ENCODE results near the gene LRRC4. TPM values are rescaled to one million over a fixed set of nuclear protein-coding genes. Genes with fewer than 3 reads are reported as not detected.

The LRRC4 gene
- total RNA-seq, 1 donor from 2014 or later, result 0.43 TPM

DNA sequence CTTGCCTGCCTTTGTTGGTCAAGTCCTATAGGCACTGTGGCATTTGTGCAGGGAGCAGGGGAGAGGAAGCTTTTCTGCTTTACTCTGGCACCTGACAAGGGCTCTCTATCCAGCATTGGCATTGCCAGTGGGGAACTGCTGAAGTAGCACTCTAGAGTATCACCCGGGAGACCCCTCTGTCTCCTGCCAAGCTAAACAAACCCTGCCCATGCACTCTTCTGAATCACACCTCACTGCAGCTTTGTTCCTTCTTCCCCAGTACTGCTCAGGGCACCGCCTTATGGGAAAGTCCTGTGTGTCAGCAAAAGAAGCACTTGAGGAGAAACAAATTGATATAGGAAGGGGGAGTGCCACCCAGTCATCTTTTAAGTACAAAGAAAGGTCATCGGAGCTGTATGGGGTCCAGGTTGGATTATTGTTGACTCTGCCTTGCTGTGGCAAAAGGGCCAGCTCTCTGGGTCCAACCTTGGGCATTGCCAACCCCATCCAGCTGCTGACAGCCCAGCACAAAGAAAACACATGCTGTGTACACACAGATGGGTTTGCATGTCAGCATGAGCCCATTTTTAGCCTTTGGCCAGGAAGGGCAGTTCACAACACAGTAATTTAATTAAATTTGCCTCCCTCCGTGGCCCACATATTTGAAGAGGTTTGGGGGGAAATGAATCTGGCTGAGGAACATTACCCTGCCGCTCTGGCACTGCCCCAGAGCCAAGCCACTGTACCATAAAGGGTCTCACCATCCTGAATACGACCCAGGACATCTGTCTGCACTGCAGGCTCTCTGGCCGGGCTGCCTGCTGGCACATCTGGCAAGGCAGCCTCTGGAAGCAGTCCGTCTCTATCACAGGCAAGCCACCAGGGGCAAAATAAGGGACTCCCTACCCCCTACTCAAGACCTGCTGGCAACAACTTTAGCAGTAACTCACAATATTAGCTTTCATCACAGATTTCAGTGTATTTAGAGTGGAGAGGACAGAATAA, 13.1 kb downstream of the LRRC4 start:
- intact Hi-C loops (cut with DNase I), result no loop called here
- H3K4me3 ChIP-seq, result no peak overlapping the region
- DNase-seq (ENCODE audit: low spot score in 2 of 2), result no peak
- no peak overlapping the region for H3K27ac ChIP-seq
- peaks cover 0 to 9% of the 10 kb centered on the region in 2 donors for H3K36me3 ChIP-seq
- H3K9me3 ChIP-seq, result no peaks in the 10 kb centered on the region
- H3K27me3 ChIP-seq, result no peaks in the 10 kb centered on the region
- no peaks in the 10 kb centered on the region for H3K4me1 ChIP-seq
- TF ChIP-seq, protein P1, sequence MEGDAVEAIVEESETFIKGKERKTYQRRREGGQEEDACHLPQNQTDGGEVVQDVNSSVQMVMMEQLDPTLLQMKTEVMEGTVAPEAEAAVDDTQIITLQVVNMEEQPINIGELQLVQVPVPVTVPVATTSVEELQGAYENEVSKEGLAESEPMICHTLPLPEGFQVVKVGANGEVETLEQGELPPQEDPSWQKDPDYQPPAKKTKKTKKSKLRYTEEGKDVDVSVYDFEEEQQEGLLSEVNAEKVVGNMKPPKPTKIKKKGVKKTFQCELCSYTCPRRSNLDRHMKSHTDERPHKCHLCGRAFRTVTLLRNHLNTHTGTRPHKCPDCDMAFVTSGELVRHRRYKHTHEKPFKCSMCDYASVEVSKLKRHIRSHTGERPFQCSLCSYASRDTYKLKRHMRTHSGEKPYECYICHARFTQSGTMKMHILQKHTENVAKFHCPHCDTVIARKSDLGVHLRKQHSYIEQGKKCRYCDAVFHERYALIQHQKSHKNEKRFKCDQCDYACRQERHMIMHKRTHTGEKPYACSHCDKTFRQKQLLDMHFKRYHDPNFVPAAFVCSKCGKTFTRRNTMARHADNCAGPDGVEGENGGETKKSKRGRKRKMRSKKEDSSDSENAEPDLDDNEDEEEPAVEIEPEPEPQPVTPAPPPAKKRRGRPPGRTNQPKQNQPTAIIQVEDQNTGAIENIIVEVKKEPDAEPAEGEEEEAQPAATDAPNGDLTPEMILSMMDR (IDR thresholded peaks at IDR 0.05), result no peak

DNA sequence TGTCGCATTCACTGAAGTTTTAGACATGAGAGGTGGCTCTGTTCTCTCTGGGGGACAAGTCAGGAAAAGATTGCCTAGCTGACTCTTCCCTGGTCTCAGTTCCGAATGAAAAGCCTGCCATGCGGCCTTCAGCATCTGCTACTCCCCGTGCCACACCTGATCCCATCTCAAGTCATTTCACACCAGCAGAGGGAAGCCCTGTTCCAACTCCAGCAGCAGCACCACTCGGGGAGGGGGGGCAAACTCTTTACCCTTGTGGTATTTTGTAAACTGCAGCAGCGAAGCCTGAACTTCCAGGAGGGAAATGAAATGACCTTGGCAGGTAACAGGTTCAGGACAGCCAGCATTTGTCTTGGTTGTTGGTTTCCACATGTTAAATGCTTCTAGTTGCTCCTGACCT, 13.8 kb downstream of the LRRC4 start:
- no peak overlapping the region for H3K4me3 ChIP-seq
- no peak overlapping the region for H3K27ac ChIP-seq
- no peak for DNase-seq (ENCODE audit: low spot score in 2 of 2)
- H3K36me3 ChIP-seq, result peaks cover 0 to 12% of the 10 kb centered on the region in 2 donors
- TF ChIP-seq, protein P1 (IDR thresholded peaks at IDR 0.05), result no peak
- no peaks in the 10 kb centered on the region for H3K9me3 ChIP-seq
- H3K4me1 ChIP-seq, result no peaks in the 10 kb centered on the region
- intact Hi-C loops (cut with DNase I), result no loop called here
- H3K27me3 ChIP-seq, result no peaks in the 10 kb centered on the region

- intact Hi-C loops (cut with DNase I), result no loop called here
- no peaks in the 10 kb centered on the region for H3K4me1 ChIP-seq
- TF ChIP-seq, protein P1 (IDR thresholded peaks at IDR 0.05), result no peak
Observed at GRCh38 chr7:128014811-128015210, 16.4 kb downstream of the LRRC4 start.

GRCh38 chr7:128011131-128011661, 20.0 kb downstream of the LRRC4 start:
- intact Hi-C loops (cut with DNase I), result no loop called here
- no peaks in the 10 kb centered on the region for H3K4me1 ChIP-seq
- no peak for DNase-seq (ENCODE audit: low spot score in 2 of 2)

More at GRCh38 chr7:128014811-128015210, 16.4 kb downstream of the LRRC4 start:
- Histone ChIP-seq H3K27ac (no peak overlapping the region), H3K9me3 (no peaks in the 10 kb centered on the region), H3K27me3 (no peaks in the 10 kb centered on the region), H3K36me3 (peaks cover 0 to 5% of the 10 kb centered on the region in 2 donors), H3K4me3 (no peak overlapping the region)
- no peak for DNase-seq (ENCODE audit: low spot score in 2 of 2)

GRCh38 chr7:128010391-128011127, 20.7 kb downstream of the LRRC4 start:
- TF ChIP-seq, protein P1 (IDR thresholded peaks at IDR 0.05), result no peak
- Histone ChIP-seq H3K4me3 (no peak overlapping the region), H3K36me3 (peaks cover 0 to 3% of the 10 kb centered on the region in 2 donors), H3K4me1 (no peaks in the 10 kb centered on the region), H3K27ac (no peak overlapping the region), H3K9me3 (no peaks in the 10 kb centered on the region), H3K27me3 (no peaks in the 10 kb centered on the region)
- peak in 1 of 2 donors; percentile 44 for DNase-seq (ENCODE audit: low spot score in 2 of 2)
- intact Hi-C loops (cut with DNase I), result no loop called here

More at GRCh38 chr7:128011131-128011661, 20.0 kb downstream of the LRRC4 start:
- no peak overlapping the region for H3K27ac ChIP-seq
- H3K27me3 ChIP-seq, result no peaks in the 10 kb centered on the region
- H3K4me3 ChIP-seq, result no peak overlapping the region
- no peaks in the 10 kb centered on the region for H3K9me3 ChIP-seq
- TF ChIP-seq, protein P1 (IDR thresholded peaks at IDR 0.05), result no peak
- H3K36me3 ChIP-seq, result peaks cover 0 to 3% of the 10 kb centered on the region in 2 donors
